HK-2 (cell line): Measurements from ENCODE around the gene SERBP1.
A peak's percentile ranks its signal among the peaks of the same experiment; 100 is the strongest.
"Not testable (repeated sequence)": the region's sequence is repeated elsewhere in the genome, so short reads cannot be mapped to it uniquely, and the experiment has no call there.

Experiments used
- DNase-seq: peaks from one replicate; pipeline ENCODE4 v3.0.0-alpha.2; 2018; ENCODE audit not compliant: unreplicated experiment

SERBP1 gene

GRCh38 chr1:67440339-67440738, 10.1 kb upstream of the SERBP1 start:
- DNase-seq = no peak

- no peak for DNase-seq
Observed at GRCh38 chr1:67439277-67440029, 9.3 kb upstream of the SERBP1 start.

GRCh38 chr1:67437961-67438360, 7.8 kb upstream of the SERBP1 start:
- no peak for DNase-seq

GRCh38 chr1:67436511-67437055, 6.4 kb upstream of the SERBP1 start:
- no peak for DNase-seq

DNA sequence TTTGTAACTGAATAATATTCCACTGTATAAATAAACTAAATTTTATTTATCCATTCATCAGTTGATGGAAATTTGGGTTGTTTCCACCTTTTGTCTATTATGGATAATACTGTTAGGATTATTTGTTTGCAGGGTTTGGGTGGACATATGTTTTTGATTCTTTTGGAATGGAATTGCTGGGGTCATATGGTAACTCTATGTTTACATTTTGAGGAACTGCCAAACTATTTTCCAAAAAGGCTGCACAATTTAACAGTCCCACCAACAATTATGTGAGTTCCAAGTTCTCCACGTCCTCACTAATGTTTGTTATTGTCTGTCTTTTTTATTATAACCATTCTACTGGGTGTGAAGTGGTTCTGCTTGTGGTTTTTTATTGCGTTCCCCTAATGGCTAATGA, 4.3 kb upstream of the SERBP1 start:
- no peak for DNase-seq

DNA sequence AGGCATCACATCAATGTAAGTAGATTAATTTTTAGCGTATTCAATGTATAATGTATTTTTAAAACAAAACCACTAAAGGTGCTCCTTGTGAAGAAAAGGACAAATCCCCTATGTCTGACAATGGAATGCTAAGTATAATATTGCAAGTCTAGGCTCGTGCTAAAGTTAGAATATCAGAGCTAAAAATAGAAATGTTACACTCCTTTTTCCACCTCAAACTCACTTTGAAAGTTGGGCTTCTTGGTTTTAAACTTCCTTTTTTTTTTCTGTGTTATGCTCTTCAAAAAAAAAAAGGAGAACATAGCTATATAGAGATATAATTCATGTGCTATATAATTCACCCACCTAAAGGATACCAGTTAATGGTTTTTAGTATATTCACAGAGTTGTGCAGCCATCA, 3.6 kb upstream of the SERBP1 start:
- DNase-seq = no peak

DNA sequence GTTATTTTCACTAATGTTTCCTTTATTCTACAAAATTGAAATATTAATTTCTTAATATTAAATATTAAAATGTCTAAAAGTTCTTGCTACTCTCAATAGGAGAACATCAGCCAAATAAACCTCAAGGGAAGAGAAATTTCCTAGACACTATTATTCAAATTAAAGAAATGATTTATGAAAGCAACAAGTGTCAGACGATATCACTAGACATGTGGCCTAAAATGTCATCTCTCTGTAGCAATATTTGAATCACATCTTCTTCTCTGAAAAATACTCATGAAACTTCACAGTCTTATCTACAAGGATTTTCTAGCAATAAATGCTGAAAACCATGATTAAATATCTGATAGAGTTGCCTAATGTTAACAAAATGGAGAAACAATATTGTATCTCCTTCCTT, 2.5 kb upstream of the SERBP1 start:
- no peak for DNase-seq

GRCh38 chr1:67431869-67432578, 1.8 kb upstream of the SERBP1 start:
- no peak for DNase-seq

DNA sequence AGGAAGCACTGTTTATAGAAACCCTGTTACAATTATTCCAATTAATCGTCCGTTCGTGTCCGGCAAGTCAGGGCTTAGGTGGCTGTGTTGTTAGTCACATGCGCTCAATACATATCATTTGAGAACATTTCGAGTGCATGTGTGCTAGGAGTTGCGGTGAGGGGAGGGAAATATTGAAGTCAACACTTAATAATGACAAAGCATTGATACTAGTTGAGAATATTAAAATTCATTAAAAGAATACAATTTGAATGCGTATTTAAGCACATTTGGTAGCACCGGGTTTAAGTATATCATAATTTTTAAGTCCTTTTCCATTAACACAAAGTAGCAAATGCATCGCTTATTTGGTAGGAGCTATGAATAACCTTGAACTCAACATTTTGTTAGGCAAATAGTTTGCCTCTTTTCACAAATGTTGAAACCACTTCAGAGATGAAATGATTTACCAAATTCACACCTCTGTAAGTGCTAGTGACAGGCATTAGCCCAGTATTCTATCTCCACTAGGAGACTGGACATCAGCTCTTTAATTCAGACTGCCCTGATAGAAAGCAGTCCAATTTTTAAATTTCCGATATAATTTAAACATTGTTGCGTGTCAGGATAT, 1.1 kb upstream of the SERBP1 start:
- no peak for DNase-seq

DNA sequence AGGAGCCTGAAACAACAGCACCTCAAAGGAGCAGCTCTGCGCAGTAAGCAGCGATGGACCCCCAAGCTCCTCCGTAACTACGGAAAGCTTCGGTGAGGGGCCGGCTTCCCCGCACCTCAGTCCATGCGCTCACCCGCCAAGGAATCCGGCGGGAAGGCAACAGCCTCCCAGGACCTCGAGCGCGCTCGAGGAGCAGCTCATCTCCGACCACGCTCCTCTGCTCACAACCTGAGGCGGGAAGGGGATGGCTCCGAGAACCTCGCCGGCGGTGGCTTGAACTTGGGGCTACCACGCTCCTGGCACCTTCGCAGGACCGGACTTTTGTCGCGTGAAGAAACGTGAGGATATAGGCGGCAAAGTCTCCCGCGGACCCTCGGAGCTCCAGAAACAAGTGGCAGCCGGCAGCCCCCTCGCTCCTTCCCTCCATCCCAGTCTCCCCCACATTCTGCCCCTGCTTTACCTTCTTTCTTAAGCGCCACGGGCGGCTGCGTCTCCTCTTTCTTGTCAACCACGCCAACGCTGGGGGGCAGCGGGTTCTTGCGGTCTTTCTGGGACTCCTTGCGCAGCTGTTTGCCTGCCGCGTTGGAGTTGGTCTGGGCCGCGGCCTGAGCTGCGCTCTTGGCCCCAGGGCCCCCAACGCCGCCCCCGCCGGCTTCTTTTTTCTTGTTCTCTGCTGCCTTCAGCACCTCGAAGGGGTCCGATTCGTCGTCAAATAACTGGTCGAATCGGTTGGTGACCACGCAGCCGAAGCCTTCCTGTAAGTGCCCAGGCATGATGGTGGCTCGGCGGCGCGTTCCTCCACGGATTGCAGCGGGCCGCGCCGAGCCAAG, 459 bp downstream of the SERBP1 start:
- DNase-seq = peak; percentile 31

GRCh38 chr1:67429011-67429527, 1.1 kb downstream of the SERBP1 start:
- peak; percentile 17 for DNase-seq

DNA sequence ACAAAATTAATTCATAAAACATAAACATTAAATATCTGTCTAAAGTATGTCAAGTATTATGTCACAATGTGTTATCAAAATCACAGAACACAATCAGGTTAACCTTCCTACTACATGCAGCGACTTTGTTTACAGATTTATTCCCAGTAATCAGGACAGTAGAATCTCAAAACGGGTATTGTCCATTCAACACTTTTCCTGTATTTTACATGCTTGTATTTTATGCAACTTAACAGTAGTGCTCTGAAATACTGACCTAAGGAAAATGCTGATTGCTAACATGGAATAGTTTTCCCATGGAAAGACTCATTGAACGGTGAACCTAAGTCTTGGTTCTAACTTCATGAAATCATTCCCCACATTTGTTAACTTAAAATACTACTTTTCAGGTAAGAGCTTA, 2.3 kb downstream of the SERBP1 start:
- no peak for DNase-seq

DNA sequence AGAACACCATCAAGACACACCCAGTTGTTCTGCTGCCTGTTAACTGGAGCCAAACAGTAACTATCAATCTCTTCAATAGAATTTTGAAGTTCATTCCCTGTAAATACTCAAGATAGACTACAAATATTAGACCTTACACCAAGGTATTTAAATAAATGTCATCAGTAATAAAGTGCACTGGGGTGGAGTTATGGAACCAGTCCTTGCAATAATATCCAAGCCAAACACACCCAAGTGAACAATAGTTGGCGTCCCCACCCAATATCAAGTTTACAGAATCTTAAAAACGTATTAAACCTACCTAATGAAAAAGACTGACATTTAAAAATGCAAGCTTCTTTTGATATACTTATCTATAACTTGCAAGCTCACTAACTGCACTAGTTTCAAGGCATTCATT, 2.7 kb downstream of the SERBP1 start:
- DNase-seq = no peak

DNA sequence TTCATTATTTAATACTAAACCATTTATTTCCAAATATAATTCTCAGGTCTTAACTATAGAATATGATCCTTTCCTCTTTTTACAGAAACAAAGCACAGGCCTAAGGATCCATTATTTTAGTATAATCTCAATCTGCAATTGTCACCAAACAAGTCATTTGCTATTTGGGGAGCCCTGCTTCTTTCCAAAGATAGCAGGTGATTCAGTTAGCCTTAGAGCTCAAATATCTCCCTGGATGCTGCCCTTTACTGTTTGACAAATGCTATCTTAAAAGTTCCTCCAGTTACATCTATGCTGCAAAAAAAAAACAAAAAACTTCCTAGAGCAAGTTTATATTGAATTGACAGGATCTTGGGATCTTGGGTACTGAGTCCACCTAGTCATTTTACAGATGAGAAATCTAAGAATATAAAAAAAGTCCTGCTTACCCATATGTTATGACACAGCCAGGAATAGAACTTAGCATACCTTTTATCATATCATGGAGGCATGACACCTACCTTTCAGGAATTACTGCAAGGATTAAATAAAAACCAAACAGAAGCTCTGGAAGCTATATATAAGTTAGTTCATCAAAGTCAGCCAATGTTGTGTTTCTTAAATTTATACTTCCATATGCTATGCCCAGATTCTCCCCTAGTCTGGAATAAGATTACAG, 9.2 kb downstream of the SERBP1 start:
- DNase-seq = no peak

DNA sequence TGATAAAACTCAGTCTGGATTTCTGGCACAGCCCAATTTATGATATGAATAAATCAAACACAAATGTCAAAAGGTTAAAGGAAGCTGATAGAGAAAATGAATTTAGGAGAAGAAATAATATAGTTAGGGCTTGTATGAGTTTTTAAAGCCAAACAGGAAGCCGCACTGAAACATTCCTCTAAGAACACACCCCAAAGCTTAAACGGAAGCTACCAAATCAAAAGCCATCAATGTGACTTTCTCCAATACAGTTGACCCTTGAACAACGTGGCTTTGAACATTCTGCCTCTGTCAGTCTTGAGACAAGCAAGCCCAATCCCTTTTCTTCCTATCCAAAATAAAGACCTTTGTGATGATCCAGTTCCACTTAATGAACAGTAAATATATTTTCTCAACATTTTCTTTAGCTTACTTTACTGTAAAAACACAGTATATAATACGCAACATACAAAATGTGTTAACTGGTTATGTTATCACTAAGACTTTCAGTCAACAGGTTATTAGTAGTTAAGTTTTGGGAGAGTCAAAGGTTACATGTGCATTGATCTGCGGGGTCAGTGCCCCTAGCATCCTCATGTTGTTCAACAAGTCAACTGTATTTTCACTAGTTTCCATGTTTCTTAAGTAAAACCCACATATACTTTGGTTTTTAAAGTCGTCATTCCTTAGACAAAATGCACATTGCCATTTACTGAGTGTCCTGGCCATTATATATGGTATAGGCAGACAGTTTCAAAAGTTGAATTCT, 11.2 kb downstream of the SERBP1 start:
- no peak for DNase-seq

- DNase-seq = not testable (repeated sequence)
Observed at GRCh38 chr1:67417733-67418132, 12.5 kb downstream of the SERBP1 start.

DNA sequence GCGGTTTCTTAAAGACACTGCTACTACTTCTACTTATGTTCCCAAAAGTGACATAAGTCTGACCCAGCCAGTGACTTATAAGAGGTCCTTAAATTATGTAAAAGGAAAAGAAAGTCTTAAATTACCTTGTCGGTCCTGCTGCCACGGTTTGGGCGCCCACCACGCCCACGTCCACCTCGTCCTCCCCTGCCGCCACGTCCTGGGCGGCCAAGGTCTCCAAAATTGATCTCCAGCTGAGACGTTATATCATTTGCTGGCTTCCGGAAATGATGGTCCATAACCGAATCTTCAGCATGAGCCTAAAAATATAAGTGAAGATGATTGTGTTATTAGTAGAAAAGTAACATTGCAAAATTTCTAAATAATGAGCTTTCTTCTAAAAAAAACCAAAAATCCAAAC, 15.2 kb downstream of the SERBP1 start:
- DNase-seq = no peak

DNA sequence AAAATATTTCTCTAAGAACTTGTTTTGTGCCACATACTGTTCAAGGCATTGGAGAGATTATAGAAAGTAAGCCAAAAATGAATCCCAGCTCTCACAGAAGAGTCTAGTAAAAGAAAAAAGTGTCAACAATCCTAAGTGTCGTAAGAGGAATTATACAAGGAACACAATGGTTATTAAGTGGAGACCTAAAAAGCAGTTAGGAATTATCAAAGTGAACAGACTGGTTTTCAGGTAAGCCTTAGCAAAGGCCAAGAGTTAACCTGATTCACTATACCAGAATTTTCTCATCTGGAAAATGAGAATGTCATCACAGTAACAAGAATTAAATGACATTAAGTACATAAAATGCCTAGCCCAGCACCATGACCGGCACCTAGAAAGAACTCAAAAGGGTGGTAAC, 15.6 kb downstream of the SERBP1 start:
- no peak for DNase-seq

- not testable (repeated sequence) for DNase-seq
Observed at GRCh38 chr1:67413101-67413500, 17.1 kb downstream of the SERBP1 start.

GRCh38 chr1:67408148-67408547, 22.1 kb downstream of the SERBP1 start:
- DNase-seq = no peak
